DOHH2 (cell line): ENCODE data around the gene SKIL.

Experiments
- H3F3A ChIP-seq: fragments of 200-600 bp; sonication (generic), shearing (Covaris generic); 2 replicates; pipeline ENCODE4 v1.6.0; 2016; ENCODE audit warnings: antibody characterized with exemption, mild to moderate bottlenecking; ENCODE audit not compliant: control insufficient read depth, insufficient read depth
- H3K27ac ChIP-seq: fragments of 200-600 bp; sonication (generic); 2 replicates; pipeline ENCODE4 v1.5.1; 2014; ENCODE audit warnings: low read depth, mild to moderate bottlenecking, low read length, moderate library complexity
- H3K27me3 ChIP-seq: fragments of 200-600 bp; sonication (generic); 2 replicates; pipeline ENCODE4 v1.6.1; 2014; ENCODE audit warnings: mild to moderate bottlenecking, low read length, mixed read lengths; ENCODE audit not compliant: control insufficient read depth
- H3K36me3 ChIP-seq: fragments of 200-600 bp; sonication (generic); 2 replicates; pipeline ENCODE4 v1.6.1; 2014; ENCODE audit warnings: mild to moderate bottlenecking, low read length, moderate library complexity, mixed read lengths; ENCODE audit not compliant: control insufficient read depth
- H3K4me1 ChIP-seq: fragments of 200-600 bp; sonication (generic); 2 replicates; pipeline ENCODE4 v1.6.1; 2014; ENCODE audit warnings: mild to moderate bottlenecking, low read length, mixed read lengths; ENCODE audit not compliant: control insufficient read depth
- H3K4me2 ChIP-seq: fragments of 200-600 bp; sonication (generic); 2 replicates; pipeline ENCODE4 v1.6.0; 2014; ENCODE audit warnings: mild to moderate bottlenecking, low read length, moderate library complexity
- H3K4me3 ChIP-seq: fragments of 200-600 bp; sonication (generic); 2 replicates; pipeline ENCODE4 v1.5.1; 2014; ENCODE audit warnings: mild to moderate bottlenecking, low read length, mixed read lengths
- H3K79me2 ChIP-seq: fragments of 200-600 bp; sonication (generic); 2 replicates; pipeline ENCODE4 v1.6.1; 2014; ENCODE audit warnings: mild to moderate bottlenecking, low read length, mixed read lengths; ENCODE audit not compliant: control insufficient read depth
- H3K9me2 ChIP-seq: fragments of 200-600 bp; sonication (generic); replicated peaks from 2 replicates; pipeline ENCODE4 v1.6.1; 2014; ENCODE audit warnings: mild to moderate bottlenecking, low read length, mixed read lengths; ENCODE audit not compliant: control insufficient read depth
- H3K9me3 ChIP-seq: fragments of 200-600 bp; sonication (generic); 2 replicates; pipeline ENCODE4 v1.6.1; 2014; ENCODE audit warnings: antibody characterized with exemption, low read length, mixed read lengths; ENCODE audit not compliant: control insufficient read depth, insufficient read depth
- H4K20me1 ChIP-seq: fragments of 200-600 bp; sonication (generic); 2 replicates; pipeline ENCODE4 v1.6.0; 2014; ENCODE audit warnings: low read depth, mild to moderate bottlenecking, antibody characterized with exemption, low read length, moderate library complexity; ENCODE audit not compliant: control insufficient read depth, insufficient read depth
- CTCF ChIP-seq: fragments of 200-600 bp; sonication (generic); IDR thresholded peaks from one replicate; pipeline ENCODE4 v1.5.1; 2014; ENCODE audit warnings: antibody characterized with exemption, mild to moderate bottlenecking, low read depth, low read length; ENCODE audit not compliant: poor library complexity, severe bottlenecking
- EZH2phosphoT487 ChIP-seq: fragments of 200-600 bp; sonication (generic); IDR thresholded peaks from 2 replicates; pipeline ENCODE4 v1.6.1; 2017; ENCODE audit warnings: borderline replicate concordance, mild to moderate bottlenecking, antibody characterized with exemption, low read length, moderate library complexity, mixed read lengths

SKIL gene

GRCh38 chr3:170436697-170437096 is 79.2 kb downstream of the SKIL start:
- peaks cover 11% of the 10 kb centered on the region; the same call in 1 of the 2 replicates for H3K27me3 ChIP-seq

GRCh38 chr3:170437176-170437575 is 79.7 kb downstream of the SKIL start:
- Histone ChIP-seq H3K4me2 (no peak overlapping the region), H3F3A (no peaks in the 10 kb centered on the region), H3K36me3 (no peaks in the 10 kb centered on the region), H3K4me3 (no peak overlapping the region), H3K9me3 (no peaks in the 10 kb centered on the region), H3K4me1 (no peaks in the 10 kb centered on the region), H3K9me2 (no peaks in the 10 kb centered on the region), H3K27me3 (peaks cover 11% of the 10 kb centered on the region; the same call in 1 of the 2 replicates), H3K27ac (no peak overlapping the region), H4K20me1 (no peaks in the 10 kb centered on the region), H3K79me2 (no peaks in the 10 kb centered on the region)
- TF ChIP-seq CTCF (no peak), EZH2phosphoT487 (no peak)

More at GRCh38 chr3:170436697-170437096, 79.2 kb downstream of the SKIL start:
- TF ChIP-seq CTCF (no peak), EZH2phosphoT487 (no peak)
- no peak overlapping the region for H3K27ac ChIP-seq
- H3K36me3 ChIP-seq, result no peaks in the 10 kb centered on the region
- H3K4me3 ChIP-seq, result no peak overlapping the region
- H3K9me2 ChIP-seq, result no peaks in the 10 kb centered on the region
- H3K4me2 ChIP-seq, result no peak overlapping the region
- no peaks in the 10 kb centered on the region for H4K20me1 ChIP-seq
- H3K79me2 ChIP-seq, result no peaks in the 10 kb centered on the region
- no peaks in the 10 kb centered on the region for H3F3A ChIP-seq
- H3K4me1 ChIP-seq, result no peaks in the 10 kb centered on the region
- no peaks in the 10 kb centered on the region for H3K9me3 ChIP-seq

GRCh38 chr3:170437696-170438407 is 80.3 kb downstream of the SKIL start:
- TF ChIP-seq EZH2phosphoT487 (no peak), CTCF (no peak)
- H3F3A ChIP-seq, result no peaks in the 10 kb centered on the region

More at GRCh38 chr3:170437696-170438407, 80.3 kb downstream of the SKIL start:
- Histone ChIP-seq H3K27me3 (peaks cover 15% of the 10 kb centered on the region; the same call in 1 of the 2 replicates), H3K4me3 (no peak overlapping the region), H3K4me2 (no peak overlapping the region), H3K9me2 (no peaks in the 10 kb centered on the region), H4K20me1 (no peaks in the 10 kb centered on the region), H3K4me1 (no peaks in the 10 kb centered on the region), H3K9me3 (no peaks in the 10 kb centered on the region), H3K27ac (no peak overlapping the region), H3K36me3 (no peaks in the 10 kb centered on the region), H3K79me2 (no peaks in the 10 kb centered on the region)
